PC-3 (cell line): ENCODE results near the gene STX1A.
"Not testable (repeated sequence)": the region's sequence is repeated elsewhere in the genome, so short reads cannot be mapped to it uniquely, and the experiment has no call there.

Experiments
- EZH2 ChIP-seq: fragments of 300-600 bp; sonication (generic); IDR thresholded peaks from one replicate; pipeline ENCODE4 v1.6.1; 2017; ENCODE audit warnings: antibody characterized with exemption, mild to moderate bottlenecking, low read length; ENCODE audit not compliant: unreplicated experiment
- EZH2phosphoT487 ChIP-seq: fragments of 300-600 bp; sonication (generic); IDR thresholded peaks from 2 replicates; pipeline ENCODE4 v1.6.1; 2018; ENCODE audit warnings: mild to moderate bottlenecking, antibody characterized with exemption, low read length, borderline replicate concordance
- TF ChIP-seq, protein P1 (sequence below): fragments of 300-600 bp; sonication (generic); conservative IDR thresholded peaks from 2 replicates; pipeline ENCODE4 v1.5.1; 2017; ENCODE audit warnings: antibody characterized with exemption, low read depth, mild to moderate bottlenecking, low read length

DNA sequence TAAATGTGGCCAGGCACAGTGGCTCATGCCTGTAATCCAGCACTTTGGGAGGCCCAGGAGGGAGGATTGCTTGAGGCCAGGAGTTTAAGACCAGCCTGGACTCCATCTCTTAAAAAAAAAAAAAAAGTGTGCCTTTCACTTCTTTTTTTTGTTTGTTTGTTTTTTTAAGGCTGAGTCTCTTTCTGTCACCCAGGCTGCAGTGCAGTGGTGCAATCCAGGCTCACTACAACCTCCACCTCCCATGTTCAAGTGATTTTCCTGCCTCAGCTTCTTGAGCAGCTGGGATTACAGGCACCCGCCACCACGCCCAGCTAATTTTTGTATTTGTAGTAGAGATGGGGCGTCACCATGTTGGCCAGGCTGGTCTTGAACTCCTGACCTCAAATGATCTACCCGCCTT is 2.7 kb upstream of the STX1A start:
- TF ChIP-seq, protein P1, sequence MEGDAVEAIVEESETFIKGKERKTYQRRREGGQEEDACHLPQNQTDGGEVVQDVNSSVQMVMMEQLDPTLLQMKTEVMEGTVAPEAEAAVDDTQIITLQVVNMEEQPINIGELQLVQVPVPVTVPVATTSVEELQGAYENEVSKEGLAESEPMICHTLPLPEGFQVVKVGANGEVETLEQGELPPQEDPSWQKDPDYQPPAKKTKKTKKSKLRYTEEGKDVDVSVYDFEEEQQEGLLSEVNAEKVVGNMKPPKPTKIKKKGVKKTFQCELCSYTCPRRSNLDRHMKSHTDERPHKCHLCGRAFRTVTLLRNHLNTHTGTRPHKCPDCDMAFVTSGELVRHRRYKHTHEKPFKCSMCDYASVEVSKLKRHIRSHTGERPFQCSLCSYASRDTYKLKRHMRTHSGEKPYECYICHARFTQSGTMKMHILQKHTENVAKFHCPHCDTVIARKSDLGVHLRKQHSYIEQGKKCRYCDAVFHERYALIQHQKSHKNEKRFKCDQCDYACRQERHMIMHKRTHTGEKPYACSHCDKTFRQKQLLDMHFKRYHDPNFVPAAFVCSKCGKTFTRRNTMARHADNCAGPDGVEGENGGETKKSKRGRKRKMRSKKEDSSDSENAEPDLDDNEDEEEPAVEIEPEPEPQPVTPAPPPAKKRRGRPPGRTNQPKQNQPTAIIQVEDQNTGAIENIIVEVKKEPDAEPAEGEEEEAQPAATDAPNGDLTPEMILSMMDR, result not testable (repeated sequence)
- not testable (repeated sequence) for TF ChIP-seq EZH2, EZH2phosphoT487
